GM19099 (cell line): Measurements from ENCODE around the gene ALKAL2.

Source experiments
- POLR2A ChIP-seq: IDR thresholded peaks from 3 replicates; pipeline ENCODE4 v1.6.1; 2011; ENCODE audit warnings: low read depth; ENCODE audit not compliant: insufficient read length; ENCODE audit errors: extremely low read depth

ALKAL2 gene

DNA sequence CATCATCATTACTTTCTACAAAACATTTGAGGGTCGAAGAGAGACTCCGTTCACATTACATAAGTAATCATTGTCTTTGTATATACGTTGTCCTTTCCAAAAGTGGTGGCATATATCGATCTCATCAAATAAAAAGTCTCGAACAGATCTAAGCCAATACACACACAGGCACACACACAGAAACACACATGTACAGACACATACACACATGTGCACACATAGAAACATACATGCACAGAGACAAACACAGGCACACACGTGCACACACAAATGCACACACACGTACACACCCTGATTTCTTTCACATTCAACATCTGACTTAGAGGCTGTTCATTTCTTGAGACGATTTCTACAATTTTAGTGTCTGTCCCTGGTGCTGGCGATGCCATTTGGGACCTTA, 17.5 kb upstream of the ALKAL2 start:
- TF ChIP-seq POLR2A = no peak

GRCh38 chr2:296354-296753, 8.5 kb upstream of the ALKAL2 start:
- TF ChIP-seq POLR2A = no peak

DNA sequence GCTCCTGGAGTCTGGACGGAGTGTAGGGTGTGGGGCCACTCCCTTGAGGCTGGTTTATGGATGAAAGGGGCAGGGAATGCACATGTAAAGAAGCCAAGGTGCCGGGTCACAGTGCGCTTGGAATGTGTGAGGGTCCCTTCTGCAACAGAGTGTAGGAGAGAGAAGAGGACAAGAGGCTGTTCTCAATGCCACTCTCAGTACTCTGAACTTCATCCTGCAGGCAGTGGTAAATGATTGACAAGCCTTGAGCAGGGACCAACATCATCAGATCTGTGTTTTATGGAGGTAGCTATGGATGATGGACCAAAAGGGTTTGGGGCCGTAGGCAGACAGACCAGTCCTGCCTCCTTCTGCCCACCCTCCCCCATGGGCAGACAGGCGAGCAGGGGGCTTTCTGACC, 7.2 kb upstream of the ALKAL2 start:
- no peak for TF ChIP-seq POLR2A

DNA sequence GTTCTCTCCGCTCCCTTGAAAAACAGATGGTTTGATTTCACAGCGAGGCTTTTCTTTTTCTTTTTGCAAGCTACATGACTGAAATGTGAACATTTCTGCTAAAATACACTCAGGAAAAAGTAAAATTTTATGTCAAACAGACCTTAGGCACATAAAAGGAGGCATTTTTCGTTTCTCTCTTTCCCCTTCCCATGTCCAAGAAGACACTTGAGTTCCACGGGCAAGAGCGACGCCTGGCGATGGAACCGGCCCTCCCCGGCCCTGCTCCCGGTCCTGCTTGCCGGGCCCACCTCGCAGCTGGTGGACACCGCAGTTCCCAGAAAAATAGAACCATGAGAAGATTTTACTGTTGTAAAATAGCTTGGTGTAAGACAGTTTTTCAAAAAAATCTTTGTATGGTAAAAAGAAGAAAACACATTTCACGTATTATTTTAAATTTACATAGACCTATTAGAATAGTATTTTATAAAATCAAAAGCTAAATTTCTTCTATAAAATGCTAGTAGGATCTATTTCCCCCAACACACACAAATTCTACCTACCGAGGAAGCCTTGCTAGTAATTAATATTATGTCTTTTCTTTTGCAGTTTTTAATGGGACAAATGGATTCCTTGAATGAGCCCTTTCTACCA, 2.3 kb upstream of the ALKAL2 start:
- TF ChIP-seq POLR2A = no peak

DNA sequence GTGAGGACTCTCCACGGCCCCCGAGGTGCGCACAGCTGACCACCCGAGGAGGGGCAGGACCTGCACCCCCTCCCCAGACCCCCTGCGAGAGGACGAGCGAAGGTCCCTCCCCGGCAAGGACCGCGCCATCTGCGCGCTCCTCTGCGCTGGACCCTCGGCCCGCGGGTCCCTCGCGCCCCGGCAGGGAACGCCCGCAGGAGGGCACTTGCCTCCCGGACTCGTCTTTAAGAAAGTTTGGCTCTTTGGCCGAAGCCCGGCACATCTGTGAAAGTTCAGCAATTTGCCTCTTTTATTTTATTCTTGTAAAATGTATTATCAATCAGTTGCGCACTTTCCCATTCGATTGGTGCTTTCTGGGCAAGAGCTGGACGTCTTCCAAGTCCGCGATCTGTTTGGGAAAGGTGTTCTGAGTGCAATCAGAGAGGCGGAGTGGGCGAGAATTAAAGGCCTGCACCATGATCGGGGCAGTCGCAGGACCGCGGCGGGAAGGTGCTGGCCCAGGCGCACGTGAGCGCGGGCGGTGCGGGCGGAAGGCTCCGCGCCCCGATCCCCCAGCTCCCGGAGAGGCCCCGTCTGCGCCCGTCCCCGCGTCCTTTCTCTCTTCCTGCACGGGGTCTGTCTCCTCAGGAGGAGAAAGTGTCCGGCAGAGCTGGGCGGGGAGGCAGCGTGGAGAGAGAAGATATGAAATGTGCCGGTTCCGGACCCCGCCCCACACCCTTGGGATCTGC, 1.6 kb upstream of the ALKAL2 start:
- no peak for TF ChIP-seq POLR2A

DNA sequence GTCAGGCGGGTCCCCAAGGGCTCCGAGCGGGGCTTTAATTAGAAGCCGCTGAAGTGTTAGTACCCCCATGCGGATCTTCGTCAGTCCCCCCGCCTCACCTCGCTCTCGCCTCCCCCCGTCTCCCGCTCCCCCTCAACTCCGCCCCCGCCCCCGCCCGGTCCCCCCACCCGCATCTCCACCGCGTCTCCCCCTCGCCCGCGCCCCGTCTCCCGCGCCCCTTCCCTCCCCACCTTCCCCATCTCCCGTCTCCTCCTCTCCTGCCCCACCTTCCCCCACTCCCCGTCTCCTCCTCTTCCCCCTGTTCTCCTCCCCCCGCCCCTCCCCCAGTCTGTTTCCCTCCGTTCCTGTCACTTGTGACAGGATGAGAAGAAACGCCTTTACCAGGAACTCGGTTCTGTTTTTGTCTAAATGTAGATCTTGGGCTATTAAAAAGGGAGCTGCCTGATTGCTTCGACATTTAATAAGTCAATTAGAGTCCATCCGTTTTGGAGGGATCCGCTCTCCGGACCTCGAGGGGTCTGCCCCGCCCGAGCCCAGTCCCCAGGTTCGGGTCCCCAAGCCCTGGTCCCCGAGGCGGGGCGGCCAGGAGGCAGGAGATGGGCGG, 969 bp upstream of the ALKAL2 start:
- no peak for TF ChIP-seq POLR2A

- TF ChIP-seq POLR2A = no peak
Measured at GRCh38 chr2:287471-287885, 413 bp downstream of the ALKAL2 start.

DNA sequence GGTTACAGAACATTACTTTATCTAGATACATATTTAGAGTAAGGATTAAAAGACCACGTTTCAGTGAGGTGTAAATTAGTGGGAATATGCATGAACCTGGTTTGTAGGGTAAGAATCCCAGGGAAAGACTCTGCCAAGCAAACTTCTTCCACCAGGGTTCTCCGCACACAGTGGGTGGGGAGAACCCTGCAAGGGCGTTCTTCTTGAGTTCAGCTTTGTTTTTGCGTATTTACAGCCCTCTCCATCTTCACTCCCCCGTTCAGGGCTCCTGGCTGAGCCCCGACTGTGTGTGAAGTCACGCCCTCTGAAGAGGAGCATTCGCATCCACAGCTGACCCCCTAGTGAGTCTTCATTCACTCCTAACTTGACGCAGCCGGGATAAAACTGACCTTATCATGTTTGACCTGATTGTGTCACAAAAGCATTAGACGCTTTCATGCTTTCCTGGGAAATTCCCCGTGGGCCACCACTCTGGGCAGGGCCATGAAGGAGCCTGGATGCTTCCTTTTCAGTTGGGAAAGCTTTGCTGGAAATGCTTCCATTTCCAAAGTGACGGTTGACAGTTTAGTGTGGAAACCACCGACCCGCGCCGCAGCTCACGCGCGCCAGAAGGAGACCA, 1.0 kb downstream of the ALKAL2 start:
- TF ChIP-seq POLR2A = no peak

GRCh38 chr2:286035-286434, 1.9 kb downstream of the ALKAL2 start:
- no peak for TF ChIP-seq POLR2A

DNA sequence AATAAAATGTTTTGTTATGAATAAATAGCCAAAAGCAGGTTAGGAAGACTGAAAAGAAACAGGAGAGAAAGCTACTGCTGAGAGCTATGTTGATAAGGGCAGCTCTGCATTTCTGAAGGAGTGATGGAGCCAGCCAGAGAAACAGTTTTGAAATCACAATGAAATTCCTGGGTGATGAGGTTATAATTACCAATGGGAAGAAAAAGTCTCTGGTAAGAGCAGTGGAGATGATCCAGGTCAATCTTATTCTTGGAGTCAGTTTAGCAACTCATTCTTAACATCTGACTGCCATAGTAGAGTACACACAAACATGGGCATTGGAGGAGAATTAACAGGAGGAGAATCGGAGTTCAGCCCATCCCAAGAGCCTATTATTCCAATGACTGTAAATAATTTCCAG, 2.4 kb downstream of the ALKAL2 start:
- no peak for TF ChIP-seq POLR2A

GRCh38 chr2:284896-285492, 2.9 kb downstream of the ALKAL2 start:
- no peak for TF ChIP-seq POLR2A

DNA sequence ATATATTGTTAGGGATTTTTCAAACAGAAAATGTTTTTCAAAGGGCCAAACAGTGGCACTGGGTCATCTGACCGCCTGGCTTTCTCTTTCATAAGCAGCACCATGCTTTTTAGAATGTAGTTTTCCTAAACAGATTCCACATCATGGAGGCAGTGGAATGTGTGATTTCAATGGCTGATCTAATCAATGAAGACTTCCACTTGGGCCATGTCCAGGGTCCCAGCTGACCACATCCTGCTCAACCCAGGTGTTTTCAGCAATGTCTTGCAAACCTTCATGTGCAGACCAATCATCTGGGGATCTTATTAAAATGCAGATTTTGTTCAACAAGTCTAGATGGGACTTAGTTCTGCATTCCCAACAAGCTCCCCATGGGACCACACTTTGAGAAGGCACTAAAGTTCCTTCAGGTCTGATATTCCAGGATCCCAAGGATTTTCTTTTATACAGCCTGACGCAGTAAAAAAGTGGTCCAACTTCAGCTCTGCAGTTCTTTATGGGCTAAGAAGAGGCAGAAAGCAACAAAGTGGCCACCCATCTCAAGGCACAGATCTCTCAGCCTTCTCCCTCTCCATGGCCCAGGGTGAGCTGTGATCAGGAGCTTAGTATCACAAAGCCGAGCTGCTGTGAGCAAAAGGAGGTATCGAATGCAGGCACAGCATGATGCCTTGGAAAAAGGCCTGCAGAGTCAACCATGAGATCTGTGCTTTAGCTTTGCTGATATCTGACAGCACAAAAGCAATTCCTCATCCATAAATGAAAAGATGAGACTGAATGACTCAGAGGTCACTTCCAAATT, 3.7 kb downstream of the ALKAL2 start:
- TF ChIP-seq POLR2A = no peak

DNA sequence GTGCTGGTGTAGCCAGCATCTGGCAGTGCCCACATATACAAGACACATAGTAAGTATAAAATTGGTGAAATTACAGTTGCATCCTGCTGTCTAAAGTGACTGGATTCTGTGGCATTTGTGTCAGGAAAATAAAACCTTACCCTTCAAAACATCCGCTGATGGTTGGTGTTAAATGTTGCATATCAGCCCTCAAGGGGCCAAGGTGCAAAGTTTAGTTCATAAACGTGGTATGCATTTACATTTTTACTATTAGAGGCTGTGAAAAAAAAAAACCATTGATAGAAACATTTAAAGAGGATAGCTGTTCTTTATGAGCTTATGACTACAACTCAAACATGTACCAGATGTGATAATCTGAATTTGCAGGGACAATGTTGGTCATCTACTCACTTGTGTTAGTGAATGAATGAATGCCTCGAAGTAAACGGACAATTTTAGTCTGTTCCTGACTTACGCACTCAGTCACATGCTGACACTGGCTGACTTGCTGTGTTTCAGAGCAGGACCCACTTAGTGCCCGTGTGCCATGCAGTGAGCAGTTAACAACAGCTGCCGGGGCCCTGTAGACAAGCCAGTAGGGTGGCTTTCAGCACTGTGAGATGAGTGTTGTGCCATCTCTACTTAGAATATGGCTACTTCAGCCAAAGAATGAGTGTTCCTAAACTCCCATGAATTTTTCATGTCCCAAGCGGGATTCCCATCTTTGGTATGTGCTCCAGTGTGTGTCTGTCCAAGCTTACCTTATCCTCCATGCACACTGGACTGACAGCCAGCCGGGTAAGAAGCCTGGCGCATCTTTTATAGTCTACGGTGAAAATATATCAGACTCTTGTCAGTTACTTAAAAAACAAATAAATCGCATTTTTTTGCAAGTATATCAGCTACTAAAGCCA, 5.3 kb downstream of the ALKAL2 start:
- no peak for TF ChIP-seq POLR2A

DNA sequence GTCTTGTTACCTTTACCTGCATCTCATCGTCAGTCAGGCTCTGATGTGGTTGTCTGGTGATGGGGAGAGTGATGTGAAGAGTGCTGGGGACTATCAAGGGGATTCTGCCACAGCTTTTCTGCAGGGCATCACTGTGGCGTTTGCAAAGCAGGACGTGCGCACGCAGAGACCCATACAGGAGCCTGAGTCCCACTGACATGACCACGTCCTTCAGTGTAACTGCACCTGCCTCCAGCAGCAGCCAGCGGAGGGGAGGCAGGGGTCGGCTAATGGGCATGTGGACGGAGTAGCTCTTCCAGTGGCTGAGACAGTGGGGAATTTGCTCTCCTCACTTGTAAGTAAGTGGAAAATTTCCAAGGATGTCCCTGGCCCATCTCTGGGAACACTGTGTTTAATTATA, 6.5 kb downstream of the ALKAL2 start:
- no peak for TF ChIP-seq POLR2A

GRCh38 chr2:280650-281110, 7.2 kb downstream of the ALKAL2 start:
- no peak for TF ChIP-seq POLR2A
